ENCODE data around the gene CENPO. TPM values are rescaled to one million over a fixed set of nuclear protein-coding genes. Genes with fewer than 3 reads are reported as not detected.

The CENPO gene
- total and polyA plus RNA-seq, 2 of the 4 experiments (the other 2 are of a cell fraction) = 20.1 to 27.2 TPM

- Histone ChIP-seq H2AK9ac (replicated peaks; ENCODE audit: low read depth, low read length, poor library complexity) (no peak overlapping the region), H3K36me3 (ENCODE audit: control insufficient read depth, insufficient read depth, low read length) (peaks cover 10% of the 10 kb centered on the region), H3K4me1 (ENCODE audit: control insufficient read depth, insufficient read depth, low read length) (no peaks in the 10 kb centered on the region), H4K20me1 (ENCODE audit: insufficient read depth, low read length) (no peaks in the 10 kb centered on the region; the same call in 1 of the 2 replicates), H2BK120ac (ENCODE audit: low read depth, low read length) (no peak overlapping the region), H3K4me2 (ENCODE audit: low read depth, low read length) (no peak overlapping the region), H3K27me3 (ENCODE audit: control insufficient read depth, insufficient read depth, low read length) (no peaks in the 10 kb centered on the region), H4K91ac (ENCODE audit: insufficient read depth, low read depth, low read length) (no peak overlapping the region), H3K4me3 (ENCODE audit: insufficient read depth, low read depth, low read length) (no peak overlapping the region), H4K8ac (ENCODE audit: low read depth in 2 of 2, low read length in 2 of 2) (no peak overlapping the region), H3K56ac (ENCODE audit: extremely low read depth, insufficient read depth, low read length) (no peak overlapping the region), H3K4ac (ENCODE audit: low read depth, low read length) (no peak overlapping the region), H2BK20ac (ENCODE audit: low read depth, low read length) (no peak overlapping the region), H3K9me3 (ENCODE audit: control insufficient read depth, insufficient read depth, low read length) (no peaks in the 10 kb centered on the region), H3K27ac (ENCODE audit: insufficient read depth, low read length) (no peak overlapping the region), H2BK5ac (ENCODE audit: low read depth, low read length, poor library complexity, severe bottlenecking) (no peak overlapping the region), H2BK15ac (ENCODE audit: low read depth, low read length) (no peak overlapping the region), H3K18ac (ENCODE audit: low read depth, low read length) (no peak overlapping the region), H3K23ac (ENCODE audit: low read depth, low read length) (no peak overlapping the region), H2AFZ (replicated peaks; ENCODE audit: low read length, poor library complexity) (no peak overlapping the region), H3K79me1 (ENCODE audit: low read depth in 1 of 2, low read length in 2 of 2) (0 out of 4 replicates have a peak, but pooled peaks cover 0 to 3% of the 10 kb centered on the region in 2 experiments), H3K14ac (replicated peaks; ENCODE audit: low read depth, low read length) (no peak overlapping the region), H4K5ac (ENCODE audit: low read depth, low read length) (no peak overlapping the region), H2AK5ac (ENCODE audit: low read depth, low read length) (no peak overlapping the region), H3K9ac (ENCODE audit: low read depth, low read length) (no peak overlapping the region), H3K9me1 (ENCODE audit: insufficient read depth, low read length) (no peaks in the 10 kb centered on the region)
- in situ Hi-C loops (cut with MboI; ENCODE audit: low sequenced_read_pairs) (loop anchor here (10.0 kb wide), 1 partner anchor 289 kb away; no protein-coding TSS in a partner anchor), intact Hi-C loops (cut with micrococcal nuclease) (no loop called here), dilution Hi-C loops (cut with HindIII; ENCODE audit: low sequenced_read_pairs, unreplicated experiment) (no loop called here)
- ChIA-PET CTCF (no interaction called here), POLR2A (ENCODE audit: unreplicated experiment) (no interaction called here)
- ATAC-seq (ENCODE audit: low read depth) = no peak
- no peak for DNase-seq
- WGBS, 2 experiments (ENCODE audit: extremely low coverage in 2 of 2, insufficient read length in 1 of 2) = 100% methylated on average over 2 of the region's 5 CpGs; no CpG with 5 or more reads in 1 of the 2 experiments
- BruUV-seq (replicated peaks) = no TSS peak
- TF ChIP-seq CTCF (conservative IDR thresholded peaks at IDR 0.05; ENCODE audit: low read depth, low read length) = no peak
Observed at GRCh38 chr2:24845691-24846090, 52.5 kb downstream of the CENPO start.
